AG04450 (cell line): Measurements from ENCODE around the gene GCNT2. TPM values are rescaled to one million over a fixed set of nuclear protein-coding genes. Genes with fewer than 3 reads are reported as not detected.

ENCODE experiments used
- CTCF ChIA-PET: fragments of 300-600, 350-600 bp; formaldehyde crosslinking; extraction: SDS; loops from one replicate; lab custom pipeline; 2022; ENCODE audit warnings: antibody characterized with exemption, inconsistent platforms; lab: Charles Lee
- POLR2A ChIA-PET: fragments of 350-600 bp; formaldehyde crosslinking; extraction: SDS; loops from one replicate; lab custom pipeline; 2021; ENCODE audit warnings: antibody characterized with exemption, inconsistent platforms; lab: Yijun Ruan, JAX
- DNase-seq: peaks from one replicate; pipeline ENCODE4 v3.0.0-alpha.2; 2011; ENCODE audit warnings: low read depth, low spot score
- H3K27ac ChIP-seq: one replicate; pipeline ENCODE4 v1.5.1; 2012; ENCODE audit warnings: low read depth, low read length, control low read depth
- H3K27me3 ChIP-seq: one replicate; pipeline ENCODE4 v1.6.0; 2012; ENCODE audit warnings: low read length; ENCODE audit not compliant: control insufficient read depth, insufficient read depth
- H3K4me3 ChIP-seq: 2 replicates; pipeline ENCODE4 v1.5.1; 2011; ENCODE audit warnings: mild to moderate bottlenecking, low read depth, low read length, control low read depth
- H3K9me3 ChIP-seq: 2 replicates; pipeline ENCODE4 v1.5.1; 2012; ENCODE audit warnings: low read length; ENCODE audit not compliant: control insufficient read depth, insufficient read depth
- polyA plus RNA-seq: library from polyadenylated mRNA; depleted of rRNA; stranded (reverse); fragments of >200 nt; gene quantifications from 2 replicates; pipeline ENCODE4 v1.2.3, GENCODE V29; 2011
- TF ChIP-seq, protein P1 (sequence below): IDR thresholded peaks from 2 replicates; pipeline ENCODE4 v1.5.1; 2011; ENCODE audit warnings: low read depth, low read length, control low read depth, inconsistent platforms

Gene GCNT2
- polyA plus RNA-seq, 1 experiment: 2.5 TPM

DNA sequence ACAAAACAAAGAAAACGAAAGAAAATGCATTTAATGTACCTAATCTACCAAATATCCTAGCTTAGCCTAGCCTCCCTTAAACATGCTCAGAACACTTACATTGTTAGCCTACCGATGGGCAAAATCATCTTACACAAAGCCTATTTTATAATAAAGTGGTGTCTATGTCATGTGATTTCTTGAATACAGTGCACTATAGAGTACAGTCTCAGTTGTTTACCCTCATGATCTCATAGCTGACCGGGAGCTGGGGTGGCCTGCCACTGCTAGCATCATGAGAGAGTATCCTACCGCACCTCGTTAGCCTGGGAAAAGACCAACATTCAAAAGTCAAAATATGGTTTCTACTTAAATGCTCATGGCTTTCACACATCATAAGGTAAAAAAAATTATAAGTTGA is 16.6 kb downstream of the GCNT2 start:
- Histone ChIP-seq H3K27ac (no peak overlapping the region), H3K4me3 (no peak overlapping the region), H3K9me3 (peaks cover 3% of the 10 kb centered on the region; the same call in 1 of the 2 replicates), H3K27me3 (no peaks in the 10 kb centered on the region)
- ChIA-PET CTCF (no interaction called here), POLR2A (no interaction called here)
- TF ChIP-seq, protein P1, sequence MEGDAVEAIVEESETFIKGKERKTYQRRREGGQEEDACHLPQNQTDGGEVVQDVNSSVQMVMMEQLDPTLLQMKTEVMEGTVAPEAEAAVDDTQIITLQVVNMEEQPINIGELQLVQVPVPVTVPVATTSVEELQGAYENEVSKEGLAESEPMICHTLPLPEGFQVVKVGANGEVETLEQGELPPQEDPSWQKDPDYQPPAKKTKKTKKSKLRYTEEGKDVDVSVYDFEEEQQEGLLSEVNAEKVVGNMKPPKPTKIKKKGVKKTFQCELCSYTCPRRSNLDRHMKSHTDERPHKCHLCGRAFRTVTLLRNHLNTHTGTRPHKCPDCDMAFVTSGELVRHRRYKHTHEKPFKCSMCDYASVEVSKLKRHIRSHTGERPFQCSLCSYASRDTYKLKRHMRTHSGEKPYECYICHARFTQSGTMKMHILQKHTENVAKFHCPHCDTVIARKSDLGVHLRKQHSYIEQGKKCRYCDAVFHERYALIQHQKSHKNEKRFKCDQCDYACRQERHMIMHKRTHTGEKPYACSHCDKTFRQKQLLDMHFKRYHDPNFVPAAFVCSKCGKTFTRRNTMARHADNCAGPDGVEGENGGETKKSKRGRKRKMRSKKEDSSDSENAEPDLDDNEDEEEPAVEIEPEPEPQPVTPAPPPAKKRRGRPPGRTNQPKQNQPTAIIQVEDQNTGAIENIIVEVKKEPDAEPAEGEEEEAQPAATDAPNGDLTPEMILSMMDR: no peak
- no peak for DNase-seq

DNA sequence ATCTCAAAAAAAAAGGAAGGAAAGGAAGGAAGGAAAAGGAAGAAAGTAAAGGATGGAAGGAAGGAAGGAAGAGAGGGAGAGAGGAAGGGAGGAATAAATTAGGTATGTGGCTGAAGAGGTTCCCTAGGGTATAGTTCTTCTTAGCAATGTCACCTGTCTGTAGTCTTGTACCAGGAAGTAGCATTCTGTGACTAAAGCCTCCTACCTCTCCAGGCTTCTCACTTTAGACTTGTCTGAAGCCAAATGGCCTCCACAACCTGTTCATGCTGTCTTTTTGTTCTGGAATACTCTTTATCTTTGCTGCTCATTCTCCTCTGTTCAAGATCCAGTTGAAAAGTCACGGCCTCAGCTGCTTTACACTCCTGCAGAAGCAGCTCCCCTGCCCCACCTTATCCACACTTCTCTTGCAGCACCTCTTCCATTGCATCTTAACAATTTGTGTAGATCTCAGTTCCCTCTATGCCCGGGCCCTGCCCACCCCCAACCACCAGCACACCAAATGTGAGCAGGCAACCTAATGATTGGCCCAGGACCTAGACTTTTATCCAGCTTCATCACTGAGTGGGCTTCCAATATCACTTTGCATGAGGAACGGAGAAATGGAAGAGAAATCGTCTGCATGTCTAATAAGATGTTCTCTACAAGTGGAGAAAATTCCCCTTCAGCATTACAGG is 19.1 kb downstream of the GCNT2 start:
- H3K9me3 ChIP-seq: no peaks in the 10 kb centered on the region
- TF ChIP-seq, protein P1: no peak
- no peak for DNase-seq
- no peak overlapping the region for H3K27ac ChIP-seq
- no peaks in the 10 kb centered on the region for H3K27me3 ChIP-seq
- ChIA-PET POLR2A (no interaction called here), CTCF (no interaction called here)
- H3K4me3 ChIP-seq: no peak overlapping the region

DNA sequence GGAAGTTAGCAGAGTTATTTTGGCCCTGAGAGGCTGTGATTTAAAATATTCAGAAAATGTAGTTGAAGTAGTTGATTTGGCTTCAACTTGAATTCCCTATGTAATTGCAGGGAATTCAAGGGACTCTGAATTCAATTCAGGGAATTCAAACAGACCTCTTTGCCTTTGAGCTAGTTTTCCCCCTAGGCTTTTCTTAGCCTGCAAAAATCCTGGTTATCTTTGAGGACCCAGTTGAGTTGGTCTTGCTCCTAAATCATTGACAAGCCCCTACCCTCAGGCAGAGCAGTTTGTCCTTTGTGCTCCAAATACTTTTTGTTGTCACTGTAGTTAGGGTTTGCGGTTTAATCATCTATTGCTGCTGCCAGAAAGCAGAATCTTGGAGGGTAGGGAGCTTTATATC is 20.4 kb downstream of the GCNT2 start:
- no peak for DNase-seq
- H3K27me3 ChIP-seq: no peaks in the 10 kb centered on the region
- CTCF ChIA-PET: no interaction called here
- H3K27ac ChIP-seq: no peak overlapping the region
- no peak overlapping the region for H3K4me3 ChIP-seq
- H3K9me3 ChIP-seq: no peaks in the 10 kb centered on the region
- POLR2A ChIA-PET: no interaction called here
- TF ChIP-seq, protein P1: no peak

DNA sequence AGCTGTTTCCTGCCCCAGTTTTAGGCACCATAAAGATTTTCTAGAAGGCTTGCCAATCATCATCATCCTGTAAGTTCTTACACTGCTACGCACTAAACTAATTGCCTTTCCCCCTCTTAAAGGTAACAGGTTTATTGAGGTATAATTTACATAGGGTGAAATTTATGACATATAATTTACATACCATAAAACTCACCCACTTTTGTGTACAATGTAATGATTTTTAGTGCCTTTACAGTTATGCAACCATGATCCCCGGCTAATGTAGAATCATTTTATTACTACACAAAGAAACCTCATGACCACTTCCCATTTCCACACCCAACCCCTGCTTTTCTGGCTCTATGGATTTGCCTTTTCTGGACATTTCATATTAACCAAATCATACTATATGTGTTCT is 21.1 kb downstream of the GCNT2 start:
- no peaks in the 10 kb centered on the region for H3K9me3 ChIP-seq
- TF ChIP-seq, protein P1: no peak
- no peak for DNase-seq
- H3K27me3 ChIP-seq: no peaks in the 10 kb centered on the region
- POLR2A ChIA-PET: no interaction called here
- no peak overlapping the region for H3K27ac ChIP-seq
- H3K4me3 ChIP-seq: no peak overlapping the region
- CTCF ChIA-PET: no interaction called here

DNA sequence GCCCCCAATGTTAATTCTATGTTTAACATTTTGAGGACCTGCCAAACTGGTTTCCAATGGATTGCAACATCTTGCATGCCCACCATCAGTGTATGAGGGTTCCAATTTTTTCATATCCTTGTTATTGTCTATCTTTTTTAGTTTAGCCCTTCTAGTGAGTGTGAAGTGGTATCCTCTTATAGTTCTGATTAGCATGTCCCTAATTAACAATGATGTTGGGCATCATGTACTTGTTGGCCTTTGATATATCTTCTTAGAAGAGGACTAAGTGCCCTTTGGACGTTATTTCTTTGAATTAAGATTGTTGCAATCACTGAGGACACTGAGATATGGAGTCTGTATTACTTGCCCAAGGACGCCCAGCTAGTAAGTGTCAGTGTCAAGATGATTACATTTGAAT is 22.3 kb downstream of the GCNT2 start:
- POLR2A ChIA-PET: no interaction called here

More for the DNA sequence above, 22.3 kb downstream of the GCNT2 start:
- Histone ChIP-seq H3K27me3 (no peaks in the 10 kb centered on the region), H3K27ac (no peak overlapping the region), H3K4me3 (no peak overlapping the region), H3K9me3 (no peaks in the 10 kb centered on the region)
- DNase-seq: no peak
- CTCF ChIA-PET: no interaction called here
- TF ChIP-seq, protein P1: no peak
